GM19452 (cell line): ENCODE results near the gene DGLUCY.

ENCODE experiments used
- ATAC-seq: cut with Tn5 transposase; IDR thresholded peaks from one replicate; pipeline ENCODE4 v1.9.1; 2021; ENCODE audit not compliant: unreplicated experiment

DGLUCY gene

DNA sequence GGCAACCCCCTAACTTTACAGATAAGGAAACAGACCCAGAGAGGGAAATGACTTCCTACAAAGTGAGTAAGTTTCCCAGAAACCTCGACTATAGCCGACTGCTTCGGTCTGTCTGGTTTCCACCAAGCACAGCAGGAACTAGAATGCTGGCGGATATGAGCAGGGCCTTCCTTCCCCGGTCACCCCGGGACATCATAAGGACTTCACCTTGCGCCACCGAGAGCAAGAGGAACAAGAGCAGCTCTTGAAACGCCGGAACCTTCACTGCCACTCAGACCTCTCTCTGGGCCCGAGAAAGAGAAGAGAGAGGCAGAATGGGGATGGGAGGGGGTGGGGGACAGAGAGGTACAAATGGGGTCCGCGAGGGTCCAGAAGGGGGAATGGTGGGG lies 160.0 kb downstream of the DGLUCY start:
- ATAC-seq: no peak

DNA sequence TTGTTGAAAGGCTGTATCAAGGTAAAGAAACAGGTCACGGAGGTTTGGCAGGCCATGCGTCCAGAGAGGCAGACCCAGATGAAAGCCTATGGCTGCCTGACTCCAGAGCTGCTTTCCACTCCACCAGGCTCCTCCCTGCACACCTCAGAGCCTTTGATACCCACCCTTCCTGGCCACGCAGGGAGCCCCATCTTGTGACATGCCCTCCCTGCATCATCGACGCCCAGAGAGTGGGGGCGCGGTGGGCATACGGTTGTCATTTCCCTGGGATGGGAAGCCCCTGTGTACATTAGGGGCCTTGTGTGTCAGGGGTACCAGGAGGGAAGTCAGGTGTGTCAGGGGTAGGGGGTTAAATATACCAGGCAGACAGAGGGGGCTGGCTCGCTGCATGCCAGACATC lies 160.9 kb downstream of the DGLUCY start:
- no peak for ATAC-seq
